SK-N-SH (cell line): ENCODE measurements around the gene GRAMD1B.

ENCODE experiments used
- GABPA ChIP-seq: IDR thresholded peaks from 2 replicates; pipeline ENCODE4 v1.4.0; 2012; ENCODE audit warnings: low read depth, mild to moderate bottlenecking
- RCOR1 ChIP-seq: fragments of 150-350 bp; IDR thresholded peaks from 2 replicates; pipeline ENCODE4 v1.6.1; 2017; ENCODE audit warnings: antibody characterized with exemption, low read length
- TF ChIP-seq, protein P1 (sequence below): IDR thresholded peaks from 2 replicates; pipeline ENCODE4 v1.6.1; 2012; ENCODE audit warnings: mild to moderate bottlenecking, low read depth, low read length, moderate library complexity
- TF ChIP-seq, protein P2 (sequence below): fragments of 200-600 bp; sonication (generic); IDR thresholded peaks from 2 replicates; pipeline ENCODE4 v1.6.1; 2017; ENCODE audit warnings: antibody characterized with exemption, mild to moderate bottlenecking, moderate library complexity
- TF ChIP-seq, protein P3 (sequence below): IDR thresholded peaks from 2 replicates; pipeline ENCODE4 v1.4.0; 2012; ENCODE audit warnings: low read depth

DNA sequence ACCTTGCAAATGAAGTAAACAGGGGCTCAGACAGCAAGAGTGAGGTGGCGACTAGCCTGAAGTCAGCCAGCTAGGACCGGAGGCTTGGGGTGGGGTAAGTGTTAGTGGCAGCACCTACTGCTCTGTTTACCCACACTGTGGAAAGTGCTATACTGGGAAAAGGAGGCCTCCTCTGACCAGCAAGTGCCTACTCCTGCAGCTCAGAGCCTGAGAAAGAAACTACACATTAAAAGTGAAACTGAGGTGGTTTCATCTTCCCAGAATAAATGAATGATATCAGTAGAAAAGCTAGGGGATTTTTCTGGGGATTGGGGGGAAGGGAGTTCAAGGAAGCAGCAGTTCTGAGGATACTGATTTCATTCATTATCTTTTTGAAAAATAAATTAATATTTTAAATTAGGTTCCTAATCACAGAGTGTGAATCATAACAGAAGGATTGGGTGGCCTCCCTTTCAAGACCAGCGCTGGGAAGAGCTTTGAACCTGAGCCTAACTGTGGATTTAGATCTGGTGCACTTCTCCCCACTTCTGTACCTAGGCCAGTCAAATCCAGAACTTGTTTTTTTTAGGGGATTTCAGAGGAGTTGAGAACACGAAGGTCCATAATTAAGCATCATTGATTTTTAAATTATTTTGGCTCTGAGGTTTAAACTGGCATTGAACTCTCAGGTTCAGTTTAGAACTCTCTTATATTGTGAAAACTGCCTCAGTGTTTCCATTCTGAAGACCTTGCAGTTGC lies 48.1 kb upstream of the GRAMD1B start:
- TF ChIP-seq GABPA (no peak), RCOR1 (no peak)
- TF ChIP-seq, protein P1, sequence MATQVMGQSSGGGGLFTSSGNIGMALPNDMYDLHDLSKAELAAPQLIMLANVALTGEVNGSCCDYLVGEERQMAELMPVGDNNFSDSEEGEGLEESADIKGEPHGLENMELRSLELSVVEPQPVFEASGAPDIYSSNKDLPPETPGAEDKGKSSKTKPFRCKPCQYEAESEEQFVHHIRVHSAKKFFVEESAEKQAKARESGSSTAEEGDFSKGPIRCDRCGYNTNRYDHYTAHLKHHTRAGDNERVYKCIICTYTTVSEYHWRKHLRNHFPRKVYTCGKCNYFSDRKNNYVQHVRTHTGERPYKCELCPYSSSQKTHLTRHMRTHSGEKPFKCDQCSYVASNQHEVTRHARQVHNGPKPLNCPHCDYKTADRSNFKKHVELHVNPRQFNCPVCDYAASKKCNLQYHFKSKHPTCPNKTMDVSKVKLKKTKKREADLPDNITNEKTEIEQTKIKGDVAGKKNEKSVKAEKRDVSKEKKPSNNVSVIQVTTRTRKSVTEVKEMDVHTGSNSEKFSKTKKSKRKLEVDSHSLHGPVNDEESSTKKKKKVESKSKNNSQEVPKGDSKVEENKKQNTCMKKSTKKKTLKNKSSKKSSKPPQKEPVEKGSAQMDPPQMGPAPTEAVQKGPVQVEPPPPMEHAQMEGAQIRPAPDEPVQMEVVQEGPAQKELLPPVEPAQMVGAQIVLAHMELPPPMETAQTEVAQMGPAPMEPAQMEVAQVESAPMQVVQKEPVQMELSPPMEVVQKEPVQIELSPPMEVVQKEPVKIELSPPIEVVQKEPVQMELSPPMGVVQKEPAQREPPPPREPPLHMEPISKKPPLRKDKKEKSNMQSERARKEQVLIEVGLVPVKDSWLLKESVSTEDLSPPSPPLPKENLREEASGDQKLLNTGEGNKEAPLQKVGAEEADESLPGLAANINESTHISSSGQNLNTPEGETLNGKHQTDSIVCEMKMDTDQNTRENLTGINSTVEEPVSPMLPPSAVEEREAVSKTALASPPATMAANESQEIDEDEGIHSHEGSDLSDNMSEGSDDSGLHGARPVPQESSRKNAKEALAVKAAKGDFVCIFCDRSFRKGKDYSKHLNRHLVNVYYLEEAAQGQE, result no peak
- TF ChIP-seq, protein P2, sequence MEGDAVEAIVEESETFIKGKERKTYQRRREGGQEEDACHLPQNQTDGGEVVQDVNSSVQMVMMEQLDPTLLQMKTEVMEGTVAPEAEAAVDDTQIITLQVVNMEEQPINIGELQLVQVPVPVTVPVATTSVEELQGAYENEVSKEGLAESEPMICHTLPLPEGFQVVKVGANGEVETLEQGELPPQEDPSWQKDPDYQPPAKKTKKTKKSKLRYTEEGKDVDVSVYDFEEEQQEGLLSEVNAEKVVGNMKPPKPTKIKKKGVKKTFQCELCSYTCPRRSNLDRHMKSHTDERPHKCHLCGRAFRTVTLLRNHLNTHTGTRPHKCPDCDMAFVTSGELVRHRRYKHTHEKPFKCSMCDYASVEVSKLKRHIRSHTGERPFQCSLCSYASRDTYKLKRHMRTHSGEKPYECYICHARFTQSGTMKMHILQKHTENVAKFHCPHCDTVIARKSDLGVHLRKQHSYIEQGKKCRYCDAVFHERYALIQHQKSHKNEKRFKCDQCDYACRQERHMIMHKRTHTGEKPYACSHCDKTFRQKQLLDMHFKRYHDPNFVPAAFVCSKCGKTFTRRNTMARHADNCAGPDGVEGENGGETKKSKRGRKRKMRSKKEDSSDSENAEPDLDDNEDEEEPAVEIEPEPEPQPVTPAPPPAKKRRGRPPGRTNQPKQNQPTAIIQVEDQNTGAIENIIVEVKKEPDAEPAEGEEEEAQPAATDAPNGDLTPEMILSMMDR, result no peak
- TF ChIP-seq, protein P3, sequence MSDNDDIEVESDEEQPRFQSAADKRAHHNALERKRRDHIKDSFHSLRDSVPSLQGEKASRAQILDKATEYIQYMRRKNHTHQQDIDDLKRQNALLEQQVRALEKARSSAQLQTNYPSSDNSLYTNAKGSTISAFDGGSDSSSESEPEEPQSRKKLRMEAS, result no peak
